ENCODE results near the gene SYVN1. TPM values are rescaled to one million over a fixed set of nuclear protein-coding genes. Genes with fewer than 3 reads are reported as not detected.
A peak's percentile ranks its signal among the peaks of the same experiment; 100 is the strongest.
"Not testable (repeated sequence)": the region's sequence is repeated elsewhere in the genome, so short reads cannot be mapped to it uniquely, and the experiment has no call there.

The SYVN1 gene
- 44.7 TPM for total RNA-seq

GRCh38 chr11:65134240-65134951 lies at the start of gene SYVN1:
Gene SYVN1 (minus strand): TSS chr11:65134519. CDS start chr11:65133601, 918 bp downstream.
- DNase-seq (ENCODE audit: low read depth in 2 of 3, low spot score in 2 of 3), result peak; percentile 89 to 94 (median 93)

- DNase-seq (ENCODE audit: low read depth in 2 of 3, low spot score in 2 of 3), result no peak
Observed at GRCh38 chr11:65183201-65183891, 49.0 kb upstream of the SYVN1 start.

DNA sequence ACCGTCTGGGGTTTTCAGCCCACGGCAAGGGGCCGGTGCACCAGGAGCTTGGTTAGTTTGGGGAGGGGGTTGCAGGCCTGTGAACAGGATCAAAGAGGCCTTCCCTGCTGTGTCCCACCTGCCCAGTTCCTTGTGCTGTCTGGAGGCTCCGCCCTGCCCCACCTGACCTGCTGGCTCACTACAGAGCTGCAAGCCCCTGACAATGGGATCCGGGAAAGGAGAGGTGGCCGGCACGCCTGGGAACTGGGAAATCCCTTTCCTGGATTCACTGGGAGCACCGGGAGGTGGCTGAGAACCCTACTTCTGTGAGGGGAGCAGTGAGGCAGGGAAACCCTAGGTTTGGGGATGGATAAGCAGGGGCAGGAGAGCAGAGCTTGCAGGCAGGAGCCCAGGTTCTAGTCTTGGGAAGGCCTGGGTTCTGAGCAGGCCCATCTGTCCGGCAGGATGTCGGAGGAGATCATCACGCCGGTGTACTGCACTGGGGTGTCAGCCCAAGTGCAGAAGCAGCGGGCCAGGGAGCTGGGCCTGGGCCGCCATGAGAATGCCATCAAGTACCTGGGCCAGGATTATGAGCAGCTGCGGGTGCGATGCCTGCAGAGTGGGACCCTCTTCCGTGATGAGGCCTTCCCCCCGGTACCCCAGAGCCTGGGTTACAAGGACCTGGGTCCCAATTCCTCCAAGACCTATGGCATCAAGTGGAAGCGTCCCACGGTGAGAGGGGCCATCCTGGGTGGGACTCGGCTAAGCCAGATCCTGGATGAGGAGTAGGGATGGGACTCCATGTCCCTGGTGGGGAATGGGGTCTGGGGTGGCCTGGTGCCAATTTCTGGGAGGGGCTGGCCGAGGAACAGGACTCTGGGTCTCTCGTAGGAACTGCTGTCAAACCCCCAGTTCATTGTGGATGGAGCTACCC lies 48.2 kb upstream of the SYVN1 start:
- no peak for DNase-seq (ENCODE audit: low read depth in 2 of 3, low spot score in 2 of 3)

DNA sequence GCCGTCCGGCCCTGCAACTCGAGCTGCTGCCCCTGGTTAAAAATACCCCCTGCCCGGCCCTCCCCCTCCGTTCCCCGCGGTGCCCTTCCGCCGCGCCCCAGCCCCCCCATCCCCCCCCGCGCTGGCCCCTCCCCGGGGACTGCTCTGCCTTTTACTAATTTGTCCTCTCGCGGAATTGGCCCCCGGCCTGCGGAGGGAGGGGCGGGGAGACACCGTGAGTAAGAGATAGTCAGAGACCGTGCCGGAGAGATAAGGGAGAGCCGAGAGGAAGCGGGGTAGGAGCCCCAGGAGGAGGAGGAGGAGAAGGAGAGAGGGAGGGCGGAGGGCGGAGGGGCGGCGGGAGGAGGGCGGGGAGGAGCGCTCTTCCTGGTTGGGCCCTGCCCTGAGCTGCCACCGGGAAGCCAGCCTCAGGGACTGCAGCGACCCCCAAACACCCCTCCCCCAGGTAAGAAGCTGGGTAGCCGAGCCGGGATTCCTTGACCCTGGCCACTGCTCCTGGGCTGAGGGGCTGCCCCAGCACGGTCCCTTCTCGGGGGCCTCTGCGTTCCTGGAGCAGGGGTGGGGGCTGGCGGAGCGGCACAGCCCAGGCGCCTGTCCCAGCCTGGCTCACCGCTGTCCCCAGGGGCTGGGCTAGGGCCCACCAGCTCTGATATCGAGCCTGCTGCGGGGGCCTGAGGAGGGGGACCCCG lies 47.4 kb upstream of the SYVN1 start, which contains the start of gene CAPN1:
Gene CAPN1 (plus strand): TSS at position 360 of the 689 bp plus-strand sequence. CDS start 774 bp downstream, outside the sequence.
- peak in 2 of 3 donors; percentile 81 to 84 for DNase-seq (ENCODE audit: low read depth in 2 of 3, low spot score in 2 of 3)

- peak in 2 of 3 donors; percentile 81 to 83 for DNase-seq (ENCODE audit: low read depth in 2 of 3, low spot score in 2 of 3)
Observed at GRCh38 chr11:65180877-65181568, 46.7 kb upstream of the SYVN1 start.

- DNase-seq (ENCODE audit: low read depth in 2 of 3, low spot score in 2 of 3), result not testable (repeated sequence)
Observed at GRCh38 chr11:65174571-65175010, 40.3 kb upstream of the SYVN1 start.

DNA sequence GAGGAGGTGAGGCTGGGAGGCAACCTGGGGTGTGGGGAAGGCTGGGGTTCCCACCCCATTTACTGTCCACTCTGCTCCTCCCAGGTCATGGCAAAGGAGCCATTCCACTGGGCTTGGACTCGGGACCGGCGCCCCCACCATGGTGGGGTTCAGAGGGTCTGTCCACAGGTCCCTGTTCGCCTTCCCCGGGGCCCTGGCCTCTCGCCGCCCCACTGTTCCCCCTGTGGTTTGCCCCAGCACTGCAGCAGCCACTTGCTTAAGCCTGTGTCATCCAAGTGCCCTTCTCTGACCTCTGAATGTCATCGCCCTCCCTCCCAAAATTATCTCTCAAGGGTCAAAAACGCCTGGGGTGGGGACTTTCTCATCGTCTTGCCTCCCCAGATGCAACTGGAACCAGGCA lies 38.3 kb upstream of the SYVN1 start:
- DNase-seq (ENCODE audit: low read depth in 2 of 3, low spot score in 2 of 3), result no peak

- DNase-seq (ENCODE audit: low read depth in 2 of 3, low spot score in 2 of 3), result no peak
Observed at GRCh38 chr11:65170058-65170534, 35.8 kb upstream of the SYVN1 start, which contains the start of gene SPDYC. Gene SPDYC (plus strand): TSS chr11:65170233. CDS start chr11:65171358, 1,125 bp downstream.

GRCh38 chr11:65169164-65169641 lies 34.9 kb upstream of the SYVN1 start:
- DNase-seq (ENCODE audit: low read depth in 2 of 3, low spot score in 2 of 3), result peak in 2 of 3 donors; percentile 81 to 91

GRCh38 chr11:65167656-65168055 lies 33.3 kb upstream of the SYVN1 start:
- no peak for DNase-seq (ENCODE audit: low read depth in 2 of 3, low spot score in 2 of 3)

GRCh38 chr11:65166893-65167292 lies 32.6 kb upstream of the SYVN1 start:
- DNase-seq (ENCODE audit: low read depth in 2 of 3, low spot score in 2 of 3), result no peak

DNA sequence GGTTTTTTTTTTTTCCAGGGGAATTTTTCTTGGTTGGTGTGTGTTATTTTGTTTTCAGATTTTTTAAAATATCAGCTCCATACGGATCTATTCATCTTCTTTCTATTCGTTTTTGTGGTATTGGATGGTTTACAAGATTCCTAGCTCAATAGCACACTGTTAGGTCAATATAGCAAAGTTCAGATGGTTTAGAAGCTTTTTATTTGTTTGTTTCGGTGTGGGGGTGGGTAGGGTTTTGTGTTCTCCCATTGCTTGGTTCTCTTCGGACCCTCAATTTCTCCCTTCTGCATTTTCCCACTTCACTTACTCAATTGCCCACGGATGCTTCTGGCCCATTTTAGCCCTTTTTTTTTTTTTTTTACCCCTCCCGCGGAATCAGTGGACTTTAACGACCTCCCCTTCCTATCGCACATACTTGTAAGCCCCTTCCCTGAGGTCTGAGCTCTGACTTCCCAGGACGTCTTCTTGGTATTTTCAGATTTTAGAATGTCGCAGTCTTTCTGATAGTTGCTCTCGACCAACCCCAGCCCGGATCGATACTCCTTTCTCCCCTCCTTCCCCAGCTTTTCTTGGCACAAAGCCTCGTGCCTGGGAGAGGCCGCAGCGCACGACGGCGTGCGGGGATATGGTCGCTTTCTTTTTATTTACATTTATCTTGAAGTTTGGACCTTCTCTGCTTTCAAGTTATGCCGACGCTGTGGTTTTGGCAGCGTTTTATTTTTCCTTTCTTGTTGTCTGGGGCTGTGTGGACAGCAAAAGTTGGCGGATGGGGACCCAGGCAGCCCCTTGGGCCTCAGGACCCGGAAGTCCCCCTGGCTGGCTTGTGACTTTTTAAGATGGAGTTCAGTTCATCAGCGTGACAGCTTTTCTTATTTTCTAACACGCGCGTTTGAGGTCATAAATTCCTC lies 31.3 kb upstream of the SYVN1 start:
- no peak for DNase-seq (ENCODE audit: low read depth in 2 of 3, low spot score in 2 of 3)

DNA sequence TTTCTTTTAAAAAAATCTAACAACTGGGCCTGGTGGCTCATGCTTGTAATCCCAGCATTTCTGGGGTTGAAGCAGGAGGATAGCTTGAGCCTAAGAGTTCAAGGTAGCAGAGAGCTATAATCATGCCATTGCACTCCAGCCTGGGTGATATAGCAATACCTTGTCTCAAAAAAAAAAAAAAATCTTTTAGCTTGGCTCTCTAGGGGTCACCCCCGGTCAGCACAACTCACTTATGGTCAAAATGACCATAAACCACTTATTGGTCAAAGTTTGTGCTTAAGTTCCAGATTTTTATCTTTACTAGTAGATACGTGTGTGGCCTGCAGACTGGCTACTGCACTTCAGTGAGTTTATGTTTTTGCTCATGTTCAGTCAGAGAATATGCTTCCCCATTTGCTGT lies 29.4 kb upstream of the SYVN1 start:
- DNase-seq (ENCODE audit: low read depth in 2 of 3, low spot score in 2 of 3), result no peak

GRCh38 chr11:65160643-65161042 lies 26.3 kb upstream of the SYVN1 start:
- no peak for DNase-seq (ENCODE audit: low read depth in 2 of 3, low spot score in 2 of 3)

GRCh38 chr11:65159012-65159411 lies 24.7 kb upstream of the SYVN1 start:
- no peak for DNase-seq (ENCODE audit: low read depth in 2 of 3, low spot score in 2 of 3)

- DNase-seq (ENCODE audit: low read depth in 2 of 3, low spot score in 2 of 3), result no peak
Observed at GRCh38 chr11:65157336-65157735, 23.0 kb upstream of the SYVN1 start.

DNA sequence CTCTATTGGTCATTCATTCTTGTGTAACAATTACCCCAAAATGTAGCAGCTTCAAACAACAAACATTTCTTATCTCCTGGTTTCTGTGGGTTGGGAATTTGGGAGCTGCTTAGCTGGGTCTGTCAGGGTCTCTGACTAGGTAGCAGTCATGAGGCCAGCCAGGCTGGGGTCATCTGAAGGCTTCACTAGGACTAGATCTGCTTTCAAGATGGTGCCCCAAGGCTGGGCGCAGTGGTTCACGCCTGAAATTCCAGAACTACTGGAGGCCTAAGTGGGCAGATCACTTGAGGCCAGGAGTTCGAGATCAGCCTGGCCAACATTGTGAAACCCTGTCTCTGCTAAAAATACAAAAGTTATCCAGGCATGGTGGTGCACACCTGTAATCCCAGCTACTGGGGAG lies 22.6 kb upstream of the SYVN1 start:
- DNase-seq (ENCODE audit: low read depth in 2 of 3, low spot score in 2 of 3), result no peak

DNA sequence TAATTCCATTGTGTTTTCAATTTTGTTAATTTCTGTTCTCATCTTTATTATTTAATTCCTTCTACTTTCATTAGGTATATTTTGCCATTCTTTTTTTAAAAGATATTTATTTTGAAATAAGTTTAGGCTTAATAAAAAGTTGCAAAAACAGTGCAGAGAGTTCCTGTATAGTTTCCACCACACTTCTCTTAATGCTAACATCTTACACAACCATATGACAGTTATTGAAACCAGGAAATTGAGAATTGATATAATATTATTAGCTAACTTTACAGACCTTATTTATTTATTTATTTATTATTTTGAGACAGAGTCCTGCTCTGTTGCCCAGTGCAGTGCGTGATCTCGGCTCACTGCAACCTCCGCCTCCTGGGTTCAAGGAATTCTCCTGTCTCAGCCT lies 21.9 kb upstream of the SYVN1 start:
- no peak for DNase-seq (ENCODE audit: low read depth in 2 of 3, low spot score in 2 of 3)

Measured in hematopoietic multipotent progenitor cell (in vitro differentiated cells).